Astrocyte of the spinal cord (primary cell): ENCODE measurements around the gene GALNT12.

Source experiments
- DNase-seq: peaks from one replicate; pipeline ENCODE4 v3.0.0; 2011; ENCODE audit warnings: low read depth, low spot score
- H3K4me3 ChIP-seq: 2 replicates; pipeline ENCODE4 v1.5.1; 2011; ENCODE audit warnings: low read depth, mild to moderate bottlenecking, low read length, moderate library complexity
- CTCF ChIP-seq: IDR thresholded peaks from 2 replicates; pipeline ENCODE4 v1.5.1; 2012; ENCODE audit warnings: low read depth, mild to moderate bottlenecking, low read length, inconsistent platforms
- in situ Hi-C: cut with HindIII; loops from 2 replicates; pipeline ENCODE4 v1.10.0; 2017; ENCODE audit warnings: low sequenced_read_pairs

GALNT12 gene

GRCh38 chr9:98819231-98819630, 11.8 kb downstream of the GALNT12 start:
- no peak for TF ChIP-seq CTCF
- H3K4me3 ChIP-seq = no peak overlapping the region
- DNase-seq = no peak
- in situ Hi-C loops = no loop called here

GRCh38 chr9:98821831-98822230, 14.4 kb downstream of the GALNT12 start:
- in situ Hi-C loops = no loop called here
- no peak for DNase-seq
- no peak for TF ChIP-seq CTCF
- no peak overlapping the region for H3K4me3 ChIP-seq

GRCh38 chr9:98822661-98823060, 15.2 kb downstream of the GALNT12 start:
- no peak overlapping the region for H3K4me3 ChIP-seq
- DNase-seq = no peak
- TF ChIP-seq CTCF = no peak
- in situ Hi-C loops = no loop called here

- no peak for DNase-seq
- in situ Hi-C loops = no loop called here
- TF ChIP-seq CTCF = no peak
- H3K4me3 ChIP-seq = no peak overlapping the region
These were observed 16.3 kb downstream of the GALNT12 start for GRCh38 chr9:98823666-98824334.

GRCh38 chr9:98825414-98825813, 17.9 kb downstream of the GALNT12 start:
- in situ Hi-C loops = no loop called here
- H3K4me3 ChIP-seq = no peak overlapping the region

GRCh38 chr9:98826716-98827115, 19.2 kb downstream of the GALNT12 start:
- DNase-seq = no peak
- no peak overlapping the region for H3K4me3 ChIP-seq
- in situ Hi-C loops = no loop called here
- TF ChIP-seq CTCF = no peak

More at GRCh38 chr9:98825414-98825813, 17.9 kb downstream of the GALNT12 start:
- DNase-seq = no peak
- TF ChIP-seq CTCF = no peak

GRCh38 chr9:98829766-98830165, 22.3 kb downstream of the GALNT12 start:
- no peak for DNase-seq
- in situ Hi-C loops = no loop called here
- no peak overlapping the region for H3K4me3 ChIP-seq
- TF ChIP-seq CTCF = no peak
